RWPE2 (cell line): ENCODE data around the gene PMFBP1.

ENCODE experiments used
- ATAC-seq: fragments of 200-7000 bp; cut with Tn5 transposase; 3 replicates; pipeline ENCODE4 v1.9.1; 2021; ENCODE audit warnings: low read depth
- DNase-seq: peaks from one replicate; pipeline ENCODE4 v3.0.0-alpha.2; 2020; ENCODE audit warnings: low spot score
- H3K27ac ChIP-seq: fragments of 450-650 bp; 2 replicates; pipeline ENCODE4 v1.5.1; 2017; ENCODE audit warnings: mild to moderate bottlenecking; ENCODE audit not compliant: poor library complexity, severe bottlenecking
- H3K27me3 ChIP-seq: fragments of 250-450 bp; sonication (Bioruptor Pico); 2 replicates; pipeline ENCODE4 v1.5.1; 2021; ENCODE audit warnings: mild to moderate bottlenecking, moderate library complexity; ENCODE audit not compliant: insufficient read depth, poor library complexity, severe bottlenecking
- H3K36me3 ChIP-seq: fragments of 250-450 bp; sonication (Bioruptor Pico); 2 replicates; pipeline ENCODE4 v1.5.1; 2020; ENCODE audit warnings: low read depth, mild to moderate bottlenecking, moderate library complexity
- H3K4me1 ChIP-seq: fragments of 250-450 bp; sonication (Bioruptor Pico); 2 replicates; pipeline ENCODE4 v1.5.1; 2021; ENCODE audit warnings: mild to moderate bottlenecking, moderate library complexity; ENCODE audit not compliant: insufficient read depth, poor library complexity, severe bottlenecking
- H3K4me3 ChIP-seq: fragments of 250-450 bp; sonication (Bioruptor Pico); 2 replicates; pipeline ENCODE4 v1.5.1; 2021; ENCODE audit warnings: mild to moderate bottlenecking, moderate library complexity; ENCODE audit not compliant: severe bottlenecking
- H3K9me3 ChIP-seq: fragments of 250-450 bp; sonication (Bioruptor Pico); 2 replicates; pipeline ENCODE4 v1.5.1; 2021; ENCODE audit warnings: mild to moderate bottlenecking, moderate library complexity; ENCODE audit not compliant: severe bottlenecking
- CTCF ChIP-seq: fragments of 450-650 bp; IDR thresholded peaks from one replicate; pipeline ENCODE4 v1.5.1; 2017; ENCODE audit warnings: mild to moderate bottlenecking, moderate library complexity; ENCODE audit not compliant: poor library complexity, severe bottlenecking

Gene PMFBP1

DNA sequence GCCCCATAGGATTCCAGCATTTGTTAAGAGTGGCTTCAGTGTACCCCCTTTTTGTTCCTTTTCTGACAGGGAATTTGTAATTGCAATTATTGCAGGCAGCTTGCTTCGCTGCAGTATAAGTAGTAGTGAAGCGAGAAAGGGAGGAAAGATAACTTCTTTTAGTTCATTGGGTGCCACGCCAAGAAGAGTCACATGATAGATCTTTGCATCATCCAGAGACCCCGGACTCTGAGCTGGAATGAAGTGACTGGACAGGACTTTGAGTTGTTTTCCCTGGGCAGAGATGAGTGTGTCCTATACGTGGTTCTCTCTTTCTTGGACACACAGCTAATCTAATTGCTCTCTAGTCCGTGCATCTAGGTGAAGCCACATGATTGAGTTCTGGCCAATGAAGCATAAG lies 44.8 kb upstream of the PMFBP1 start:
- Histone ChIP-seq H3K4me1 (no peaks in the 10 kb centered on the region), H3K4me3 (no peak overlapping the region), H3K27me3 (no peaks in the 10 kb centered on the region), H3K36me3 (no peaks in the 10 kb centered on the region), H3K9me3 (no peaks in the 10 kb centered on the region), H3K27ac (no peak overlapping the region)
- ATAC-seq (no peak), DNase-seq (no peak)
- TF ChIP-seq CTCF = no peak

DNA sequence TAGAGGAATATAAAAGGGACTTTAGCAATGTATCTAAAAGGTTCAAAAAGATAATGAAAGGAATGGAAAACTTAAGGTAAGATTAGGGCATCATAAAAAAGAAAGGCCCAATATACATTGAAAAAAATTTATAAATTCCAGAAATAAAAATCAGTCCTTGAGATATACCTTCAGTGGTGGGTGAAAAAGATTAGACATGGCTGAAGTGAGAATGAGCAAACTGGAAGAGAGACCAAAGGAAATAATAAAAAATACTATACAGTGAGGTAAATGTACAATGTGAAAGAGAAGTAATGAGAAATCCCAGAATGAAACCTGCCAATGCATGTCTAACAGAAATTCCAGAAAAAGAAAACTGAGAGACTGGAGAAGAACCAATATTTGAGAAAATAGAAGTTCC lies 42.9 kb upstream of the PMFBP1 start:
- no peak for TF ChIP-seq CTCF
- DNase-seq = no peak
- no peaks in the 10 kb centered on the region for H3K36me3 ChIP-seq
- no peaks in the 10 kb centered on the region for H3K27me3 ChIP-seq
- H3K4me1 ChIP-seq = no peaks in the 10 kb centered on the region
- no peak overlapping the region for H3K27ac ChIP-seq
- ATAC-seq = no peak
- no peak overlapping the region for H3K4me3 ChIP-seq
- H3K9me3 ChIP-seq = no peaks in the 10 kb centered on the region

- no peak overlapping the region for H3K27ac ChIP-seq
- no peaks in the 10 kb centered on the region for H3K9me3 ChIP-seq
- H3K4me3 ChIP-seq = no peak overlapping the region
- no peaks in the 10 kb centered on the region for H3K36me3 ChIP-seq
- no peaks in the 10 kb centered on the region for H3K27me3 ChIP-seq
- ATAC-seq (no peak), DNase-seq (no peak)
- no peaks in the 10 kb centered on the region for H3K4me1 ChIP-seq
- no peak for TF ChIP-seq CTCF
Measured at GRCh38 chr16:72211110-72211509, 39.2 kb upstream of the PMFBP1 start.

GRCh38 chr16:72210555-72210954 lies 38.6 kb upstream of the PMFBP1 start:
- H3K9me3 ChIP-seq = no peaks in the 10 kb centered on the region
- no peak for DNase-seq
- H3K4me1 ChIP-seq = no peaks in the 10 kb centered on the region
- H3K4me3 ChIP-seq = no peak overlapping the region
- H3K36me3 ChIP-seq = no peaks in the 10 kb centered on the region
- H3K27ac ChIP-seq = no peak overlapping the region
- TF ChIP-seq CTCF = no peak
- no peak for ATAC-seq
- no peaks in the 10 kb centered on the region for H3K27me3 ChIP-seq

GRCh38 chr16:72210072-72210471 lies 38.1 kb upstream of the PMFBP1 start:
- ATAC-seq (no peak), DNase-seq (no peak)
- Histone ChIP-seq H3K27ac (no peak overlapping the region), H3K4me3 (no peak overlapping the region), H3K4me1 (no peaks in the 10 kb centered on the region), H3K36me3 (no peaks in the 10 kb centered on the region), H3K9me3 (no peaks in the 10 kb centered on the region), H3K27me3 (no peaks in the 10 kb centered on the region)
- no peak for TF ChIP-seq CTCF
